Testis (tissue), 3 donors: ENCODE results near the gene ARV1. TPM values are rescaled to one million over a fixed set of nuclear protein-coding genes. Genes with fewer than 3 reads are reported as not detected.

Source experiments
- DNase-seq: peaks from one replicate; pipeline ENCODE4 v3.0.0-alpha.2; 2019
- H3K27ac ChIP-seq, 2 donors: fragments of 200-600 bp; sonication (generic); one replicate each; pipeline ENCODE4 v1.5.1; 2019
- H3K27me3 ChIP-seq: fragments of 200-600 bp; sonication (generic); one replicate; pipeline ENCODE4 v1.5.1; 2019
- H3K36me3 ChIP-seq: fragments of 200-600 bp; sonication (generic); one replicate; pipeline ENCODE4 v1.5.1; 2017; ENCODE audit warnings: low read depth; ENCODE audit errors: missing control alignments
- H3K4me1 ChIP-seq: fragments of 200-600 bp; sonication (generic); one replicate; pipeline ENCODE4 v1.5.1; 2019
- H3K4me3 ChIP-seq, 2 donors: fragments of 200-600 bp; sonication (generic); one replicate each; pipeline ENCODE4 v1.5.1; 2017 to 2019
- H3K9me3 ChIP-seq: fragments of 200-600 bp; sonication (generic); one replicate; pipeline ENCODE4 v1.5.1; 2017
- CTCF ChIP-seq, 3 experiments: fragments of 450-650 bp in 2 of 3; fragments of 200-600 bp in 1 of 3; sonication (generic) in 1 of 3; IDR thresholded peaks; one replicate each; pipeline ENCODE4 v1.5.1; 2016 to 2019; ENCODE audit warnings: antibody characterized with exemption in 3 of 3, mild to moderate bottlenecking in 2 of 3, moderate library complexity in 1 of 3
- POLR2A ChIP-seq: fragments of 450-650 bp; IDR thresholded peaks from one replicate; pipeline ENCODE4 v1.6.1; 2017; ENCODE audit warnings: antibody characterized with exemption, mild to moderate bottlenecking, moderate library complexity
- WGBS, 2 donors: methylation state at CpG; one replicate each; pipeline ENCODE4 v1.1.5; 2018; 5-methylcytosine and 5-hydroxymethylcytosine counted together
- intact Hi-C: fragments of 100-400 bp; cut with DNase I; formaldehyde crosslinking; loops from one replicate; pipeline ENCODE4 v1.15.1; 2023; ENCODE audit warnings: low total_unique reads
- polyA plus RNA-seq: library from polyadenylated mRNA; stranded (reverse); fragments of 350-450 nt; fragmentation: Illumina TruSeq; extraction: RNeasy Lipid Tissue Mini Kit (QIAGEN cat#74804); gene quantifications from one replicate; pipeline ENCODE4 v1.2.3, GENCODE V29; 2014; ENCODE audit warnings: low read depth, low replicate concordance; ENCODE audit not compliant: insufficient read depth
- total RNA-seq, 2 donors: library from RNA; depleted of rRNA; stranded (reverse); fragments of >200 nt; gene quantifications; one replicate each; pipeline ENCODE4 v1.2.3, GENCODE V29; 2016

Gene ARV1
- total and polyA plus RNA-seq, 3 donors from 2014 or later, result 35.4 to 71.7 (median 40.7) TPM

- WGBS, 2 donors, result 51 to 66% methylated on average over 2 of the region's 2 CpGs
- Histone ChIP-seq H3K4me3 (no peak overlapping the region), H3K9me3 (no peaks in the 10 kb centered on the region), H3K4me1 (no peaks in the 10 kb centered on the region), H3K27me3 (no peaks in the 10 kb centered on the region), H3K36me3 (no peaks in the 10 kb centered on the region), H3K27ac (no peak overlapping the region)
- no peak for DNase-seq
- no peak for TF ChIP-seq CTCF (IDR thresholded peaks at IDR 0.05)
- no peak for TF ChIP-seq POLR2A
- intact Hi-C loops, result no loop called here
Measured at GRCh38 chr1:230964896-230965295, 14.0 kb upstream of the ARV1 start.

GRCh38 chr1:230965535-230965934, 13.4 kb upstream of the ARV1 start:
- TF ChIP-seq CTCF (IDR thresholded peaks at IDR 0.05), result no peak
- no peak for TF ChIP-seq POLR2A
- Histone ChIP-seq H3K4me1 (no peaks in the 10 kb centered on the region), H3K9me3 (no peaks in the 10 kb centered on the region), H3K36me3 (no peaks in the 10 kb centered on the region), H3K27me3 (no peaks in the 10 kb centered on the region), H3K27ac (no peak overlapping the region), H3K4me3 (no peak overlapping the region)
- intact Hi-C loops, result no loop called here
- no peak for DNase-seq
- 93 to 98% methylated on average over 5 of the region's 5 CpGs for WGBS, 2 donors

- intact Hi-C loops, result no loop called here
- H3K4me1 ChIP-seq, result no peaks in the 10 kb centered on the region
- H3K27ac ChIP-seq, result no peak overlapping the region
- H3K4me3 ChIP-seq, result no peak overlapping the region
- TF ChIP-seq POLR2A (no peak), CTCF (IDR thresholded peaks at IDR 0.05) (no peak)
- 88 to 94% methylated on average over 5 of the region's 5 CpGs for WGBS, 2 donors
- no peaks in the 10 kb centered on the region for H3K9me3 ChIP-seq
- no peak for DNase-seq
- no peaks in the 10 kb centered on the region for H3K27me3 ChIP-seq
- no peaks in the 10 kb centered on the region for H3K36me3 ChIP-seq
Measured at GRCh38 chr1:230966358-230966873, 12.5 kb upstream of the ARV1 start.

GRCh38 chr1:230970432-230970831, 8.5 kb upstream of the ARV1 start:
- intact Hi-C loops, result no loop called here
- no peaks in the 10 kb centered on the region for H3K9me3 ChIP-seq
- no peaks in the 10 kb centered on the region for H3K27me3 ChIP-seq
- no peak overlapping the region for H3K27ac ChIP-seq
- DNase-seq, result no peak
- H3K36me3 ChIP-seq, result no peaks in the 10 kb centered on the region
- H3K4me1 ChIP-seq, result no peaks in the 10 kb centered on the region
- no peak for TF ChIP-seq POLR2A
- TF ChIP-seq CTCF (IDR thresholded peaks at IDR 0.05), result no peak
- WGBS, 2 donors, result 93 to 95% methylated on average over 5 of the region's 5 CpGs
- no peak overlapping the region for H3K4me3 ChIP-seq

GRCh38 chr1:230971771-230972170, 7.1 kb upstream of the ARV1 start:
- no peaks in the 10 kb centered on the region for H3K36me3 ChIP-seq
- intact Hi-C loops, result no loop called here
- DNase-seq, result no peak
- no peaks in the 10 kb centered on the region for H3K4me1 ChIP-seq
- H3K9me3 ChIP-seq, result no peaks in the 10 kb centered on the region
- TF ChIP-seq CTCF (IDR thresholded peaks at IDR 0.05) (no peak), POLR2A (no peak)
- no peak overlapping the region for H3K27ac ChIP-seq
- no peaks in the 10 kb centered on the region for H3K27me3 ChIP-seq
- H3K4me3 ChIP-seq, result no peak overlapping the region
